BJ (cell line): ENCODE measurements around the gene PARS2. TPM values are rescaled to one million over a fixed set of nuclear protein-coding genes. Genes with fewer than 3 reads are reported as not detected.

Experiments used
- CTCF ChIA-PET: fragments of 350-600 bp; formaldehyde crosslinking; extraction: SDS; loops from one replicate; lab custom pipeline; 2021; ENCODE audit warnings: antibody characterized with exemption, inconsistent platforms; lab: Yijun Ruan, JAX
- POLR2A ChIA-PET: fragments of 300-600 bp; sonication (Branson Sonifier 250); formaldehyde crosslinking; extraction: SDS; loops from one replicate; lab custom pipeline; 2021; ENCODE audit warnings: antibody characterized with exemption; lab: Charles Lee
- DNase-seq: peaks from one replicate; pipeline ENCODE4 v3.0.0-alpha.2; 2011; ENCODE audit warnings: low read depth
- H3K27me3 ChIP-seq: 2 replicates; pipeline ENCODE4 v1.6.0; 2011; ENCODE audit warnings: low read length; ENCODE audit not compliant: control insufficient read depth, insufficient read depth
- H3K36me3 ChIP-seq: 2 replicates; pipeline ENCODE4 v1.5.1; 2011; ENCODE audit warnings: low read length; ENCODE audit not compliant: control insufficient read depth, insufficient read depth
- H3K4me3 ChIP-seq: 2 replicates; pipeline ENCODE4 v1.5.1; 2011; ENCODE audit warnings: low read depth, mild to moderate bottlenecking, control low read depth, low read length
- CTCF ChIP-seq: IDR thresholded peaks from 2 replicates; pipeline ENCODE4 v1.5.1; 2011; ENCODE audit warnings: low read depth, mild to moderate bottlenecking, control low read depth, inconsistent platforms, low read length, moderate library complexity; ENCODE audit not compliant: insufficient read depth
- polyA plus RNA-seq: library from polyadenylated mRNA; depleted of rRNA; stranded (reverse); fragments of >200 nt; gene quantifications from 2 replicates; pipeline ENCODE4 v1.2.3, GENCODE V29; 2011

Gene PARS2
- polyA plus RNA-seq, 1 experiment = 3.9 TPM

DNA sequence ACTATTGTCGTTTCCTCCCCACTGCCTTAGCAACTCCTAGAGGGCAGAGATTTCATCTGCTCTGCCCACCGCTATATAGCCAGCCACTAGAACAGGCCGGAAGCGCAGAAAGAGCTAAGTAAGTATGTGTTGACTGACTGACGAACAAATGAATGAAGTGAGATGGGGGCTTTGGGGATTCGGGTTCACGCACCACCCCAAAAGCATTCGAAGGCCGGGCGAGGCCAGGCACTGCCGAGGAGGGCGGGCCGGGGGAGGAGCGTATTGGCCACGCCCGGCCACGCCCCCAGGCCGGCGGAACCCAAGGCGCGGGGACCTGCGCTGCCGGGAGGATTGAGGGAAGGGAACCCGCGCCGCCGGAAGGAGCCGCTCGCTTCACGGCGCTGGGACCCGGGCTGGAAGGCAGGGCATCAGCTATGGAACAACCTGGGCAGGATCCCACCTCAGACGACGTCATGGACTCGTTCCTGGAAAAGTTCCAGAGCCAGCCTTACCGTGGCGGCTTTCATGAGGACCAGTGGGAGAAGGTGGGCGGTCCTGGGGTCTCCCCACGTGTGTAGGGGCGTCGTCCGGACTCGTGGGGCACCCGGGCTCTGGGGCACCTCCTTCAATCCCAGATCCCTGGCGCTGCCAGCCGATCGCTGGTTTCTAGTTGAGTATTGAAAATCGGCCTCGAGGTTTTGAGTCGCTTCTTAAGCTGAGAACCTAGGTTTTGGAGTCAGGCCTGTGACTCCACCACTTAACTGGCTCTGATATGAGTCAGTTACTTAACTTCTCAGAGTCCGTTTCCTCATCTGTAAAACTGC, 48.6 kb downstream of the PARS2 start, which contains the start of gene TTC4:
Gene TTC4 (plus strand): TSS at position 369 of the 806 bp plus-strand sequence. CDS start 48 bp downstream, at position 417.
- ChIA-PET CTCF (no interaction called here), POLR2A (no interaction called here)
- Histone ChIP-seq H3K27me3 (peaks cover 1% of the 10 kb centered on the region), H3K36me3 (peaks cover 3% of the 10 kb centered on the region; the same call in 1 of the 2 replicates), H3K4me3 (peak within 1 kb of the TSS; percentile 76)
- TF ChIP-seq CTCF = no peak; the same call in 1 of the 2 replicates
- DNase-seq = peak; percentile 8

DNA sequence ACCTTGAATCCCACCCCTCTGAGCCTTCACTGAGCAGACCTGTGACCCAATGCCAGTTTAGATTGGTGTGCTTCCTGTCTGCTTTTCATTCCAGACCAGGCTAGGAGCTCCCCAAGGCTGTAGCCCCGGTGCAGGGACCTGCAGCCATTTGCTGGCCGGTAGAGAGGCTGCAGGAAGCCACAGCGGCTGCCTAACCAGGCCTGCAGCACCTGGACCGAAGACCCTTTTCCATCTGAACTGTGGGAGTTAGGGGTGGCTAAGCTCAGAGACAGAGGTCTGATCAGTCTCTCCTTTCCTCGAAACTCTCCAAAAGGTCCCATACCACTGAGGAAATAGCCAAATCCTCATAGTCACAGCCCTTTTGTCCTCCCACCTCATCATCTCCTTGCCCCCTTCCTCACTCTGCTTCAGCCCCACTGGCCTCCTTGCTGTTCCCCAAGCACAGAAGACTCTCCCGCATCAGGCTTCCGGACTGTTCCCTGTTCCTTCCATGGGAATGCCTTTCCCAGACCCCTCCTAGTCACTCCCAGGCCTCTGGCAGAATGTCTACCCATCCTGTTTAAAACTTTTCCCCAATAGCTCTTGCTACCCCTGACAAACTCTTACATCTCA, 49.3 kb downstream of the PARS2 start:
- DNase-seq = no peak
- ChIA-PET POLR2A (no interaction called here), CTCF (no interaction called here)
- peaks cover 2% of the 10 kb centered on the region for H3K27me3 ChIP-seq
- TF ChIP-seq CTCF = no peak
- H3K4me3 ChIP-seq = peak overlapping the region; percentile 76; the same call in 1 of the 2 replicates
- H3K36me3 ChIP-seq = peaks cover 3% of the 10 kb centered on the region; the same call in 1 of the 2 replicates

- Histone ChIP-seq H3K4me3 (no peak overlapping the region), H3K27me3 (peaks cover 4% of the 10 kb centered on the region), H3K36me3 (no peaks in the 10 kb centered on the region)
- POLR2A ChIA-PET = no interaction called here
- no peak for DNase-seq
- CTCF ChIA-PET = interaction anchor here (1.2 kb wide), 1 partner anchor 311 kb away, joined by 4 read pairs; no protein-coding TSS in a partner anchor
- TF ChIP-seq CTCF = no peak
These were observed 52.8 kb downstream of the PARS2 start for GRCh38 chr1:54711536-54711935.

DNA sequence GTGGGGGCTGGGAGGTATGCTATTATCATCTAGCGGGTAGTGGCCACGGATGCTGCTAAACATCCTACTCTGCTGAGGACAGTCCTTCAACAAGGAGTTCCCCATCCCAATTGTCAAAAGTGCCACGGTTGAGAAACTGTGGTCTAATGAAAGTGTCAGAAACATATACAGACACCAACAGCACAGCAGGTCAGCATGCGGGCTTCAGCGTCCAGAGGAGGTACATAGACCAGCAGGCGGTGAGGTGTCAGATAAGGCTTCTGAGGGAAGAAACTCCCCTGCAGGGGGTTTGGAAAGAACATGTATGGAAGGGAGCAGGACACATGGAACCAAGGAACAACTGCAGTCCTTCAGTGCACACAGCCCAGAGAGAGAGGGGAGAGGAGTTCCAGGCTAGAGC, 53.5 kb downstream of the PARS2 start:
- TF ChIP-seq CTCF = no peak
- Histone ChIP-seq H3K36me3 (no peaks in the 10 kb centered on the region), H3K27me3 (peaks cover 7% of the 10 kb centered on the region), H3K4me3 (no peak overlapping the region)
- DNase-seq = no peak
- ChIA-PET CTCF (no interaction called here), POLR2A (no interaction called here)

DNA sequence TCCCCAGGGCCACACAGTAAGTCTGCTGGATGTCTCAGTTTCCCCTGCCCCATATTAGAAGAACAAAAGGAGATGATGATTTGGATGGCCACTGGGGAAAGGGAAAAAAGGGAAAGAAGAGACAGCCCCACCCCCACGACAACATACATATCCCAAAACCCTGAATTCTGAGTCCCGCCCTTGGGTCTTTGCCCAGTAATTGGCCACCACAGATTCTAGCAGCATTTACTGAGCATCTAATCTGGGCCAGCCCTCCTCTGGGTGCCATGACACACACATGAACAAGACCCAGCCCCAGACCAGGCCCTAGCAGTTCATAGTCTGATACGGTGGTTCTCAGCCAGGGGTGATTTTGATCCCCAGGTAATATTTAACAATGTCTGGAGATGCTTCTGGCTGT, 53.9 kb downstream of the PARS2 start:
- no peak for DNase-seq
- no peak for TF ChIP-seq CTCF
- Histone ChIP-seq H3K27me3 (peaks cover 7% of the 10 kb centered on the region), H3K36me3 (no peaks in the 10 kb centered on the region), H3K4me3 (no peak overlapping the region)
- ChIA-PET POLR2A (no interaction called here), CTCF (no interaction called here)
